Thymus (tissue), 11 donors: ENCODE data around the gene LILRA6. TPM values are rescaled to one million over a fixed set of nuclear protein-coding genes. Genes with fewer than 3 reads are reported as not detected.
"Not testable (repeated sequence)": the region's sequence is repeated elsewhere in the genome, so short reads cannot be mapped to it uniquely, and the experiment has no call there.

Experiments
- DNase-seq, 9 donors: peaks; one replicate each; pipeline ENCODE4 v3.0.0-alpha.2; 2013; ENCODE audit warnings: low spot score in 9 of 9, low read depth in 6 of 9, missing footprints in 1 of 9
- H3K27ac ChIP-seq, 2 donors: one replicate each; pipeline ENCODE4 v1.5.1; 2013; ENCODE audit warnings: control low read depth in 1 of 2, low read depth in 1 of 2, low read length in 1 of 2, mild to moderate bottlenecking in 1 of 2, moderate library complexity in 1 of 2
- H3K27me3 ChIP-seq, 2 donors: one replicate each; pipeline ENCODE4 v1.5.1; 2013; ENCODE audit warnings: low read length in 1 of 2; ENCODE audit not compliant: control insufficient read depth in 2 of 2, insufficient read depth in 1 of 2
- H3K36me3 ChIP-seq, 2 donors: one replicate each; pipeline ENCODE4 v1.5.1; 2013; ENCODE audit warnings: low read length in 1 of 2, mild to moderate bottlenecking in 1 of 2, moderate library complexity in 1 of 2; ENCODE audit not compliant: control insufficient read depth in 2 of 2, insufficient read depth in 2 of 2
- H3K4me1 ChIP-seq, 2 donors: one replicate each; pipeline ENCODE4 v1.5.1; 2013; ENCODE audit warnings: low read length in 2 of 2; ENCODE audit not compliant: control insufficient read depth in 2 of 2, insufficient read depth in 2 of 2
- H3K4me3 ChIP-seq, 2 donors: one replicate each; pipeline ENCODE4 v1.5.1; 2013; ENCODE audit warnings: low read length in 2 of 2, control low read depth in 1 of 2, mild to moderate bottlenecking in 1 of 2
- H3K9me3 ChIP-seq, 2 donors: one replicate each; pipeline ENCODE4 v1.5.1; 2013; ENCODE audit warnings: low read length in 1 of 2, mild to moderate bottlenecking in 1 of 2; ENCODE audit not compliant: control insufficient read depth in 2 of 2, insufficient read depth in 1 of 2
- WGBS: extraction: QIAGEN DNeasy Blood & Tissue Kit; methylation state at CpG from one replicate; pipeline ENCODE4 v1.1.7; 2013; 5-methylcytosine and 5-hydroxymethylcytosine counted together
- polyA plus RNA-seq: library from polyadenylated mRNA; stranded (reverse); fragments of 200-250 nt; gene quantifications from one replicate; pipeline ENCODE4 v1.2.3, GENCODE V29; 2013
- total RNA-seq: library from RNA; stranded (reverse); fragments of 120-200 nt; gene quantifications from one replicate; pipeline ENCODE4 v1.2.4, GENCODE V29; 2013
- donor health status: healthy.

The LILRA6 gene
- total and polyA plus RNA-seq, 2 donors, result 0.61 to 3.9 TPM

DNA sequence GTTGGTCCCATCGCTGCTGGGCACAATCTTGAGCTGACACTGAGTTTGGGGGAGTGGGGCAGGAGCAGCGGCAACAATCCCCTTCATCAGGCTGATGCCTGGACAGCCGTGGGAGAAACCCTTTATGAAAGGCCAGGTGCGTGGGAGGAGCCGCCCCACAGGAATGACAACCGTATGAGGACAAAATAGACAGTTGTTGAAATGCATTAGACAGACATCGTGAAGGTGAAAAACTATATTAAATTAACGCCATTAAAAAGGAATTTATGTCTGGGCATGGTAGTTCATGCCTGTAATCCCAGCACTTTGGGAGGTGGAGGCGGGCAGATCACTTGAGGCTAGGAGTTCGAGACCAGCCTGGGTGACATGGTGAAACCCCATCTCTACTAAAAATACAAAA lies 18.0 kb downstream of the LILRA6 start:
- DNase-seq, H3K4me3 ChIP-seq, H3K4me1 ChIP-seq, H3K27ac ChIP-seq, H3K9me3 ChIP-seq, H3K27me3 ChIP-seq, H3K36me3 ChIP-seq: not testable (repeated sequence)
- WGBS, result 91% methylated on average over 10 of the region's 10 CpGs

DNA sequence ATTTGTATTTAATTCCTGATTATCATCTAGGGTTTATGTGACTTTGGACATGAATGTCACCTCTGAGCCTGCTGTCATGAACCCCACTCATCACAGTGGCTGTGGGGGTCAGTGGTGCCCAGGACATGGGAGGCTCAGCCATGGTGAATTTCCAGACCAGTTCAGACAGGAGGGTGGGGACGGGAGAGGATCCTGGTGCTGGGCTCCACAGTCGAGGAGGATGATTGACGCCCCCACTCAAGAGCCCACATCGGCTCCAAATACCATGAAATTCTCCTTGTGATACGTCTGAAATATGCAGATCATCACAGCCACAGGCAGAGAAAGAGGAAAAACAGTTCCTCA lies 18.7 kb downstream of the LILRA6 start:
- not testable (repeated sequence) for H3K9me3 ChIP-seq, H3K27me3 ChIP-seq, H3K4me1 ChIP-seq, H3K27ac ChIP-seq, H3K36me3 ChIP-seq, H3K4me3 ChIP-seq, DNase-seq
- WGBS, result 53% methylated on average over 5 of the region's 5 CpGs

DNA sequence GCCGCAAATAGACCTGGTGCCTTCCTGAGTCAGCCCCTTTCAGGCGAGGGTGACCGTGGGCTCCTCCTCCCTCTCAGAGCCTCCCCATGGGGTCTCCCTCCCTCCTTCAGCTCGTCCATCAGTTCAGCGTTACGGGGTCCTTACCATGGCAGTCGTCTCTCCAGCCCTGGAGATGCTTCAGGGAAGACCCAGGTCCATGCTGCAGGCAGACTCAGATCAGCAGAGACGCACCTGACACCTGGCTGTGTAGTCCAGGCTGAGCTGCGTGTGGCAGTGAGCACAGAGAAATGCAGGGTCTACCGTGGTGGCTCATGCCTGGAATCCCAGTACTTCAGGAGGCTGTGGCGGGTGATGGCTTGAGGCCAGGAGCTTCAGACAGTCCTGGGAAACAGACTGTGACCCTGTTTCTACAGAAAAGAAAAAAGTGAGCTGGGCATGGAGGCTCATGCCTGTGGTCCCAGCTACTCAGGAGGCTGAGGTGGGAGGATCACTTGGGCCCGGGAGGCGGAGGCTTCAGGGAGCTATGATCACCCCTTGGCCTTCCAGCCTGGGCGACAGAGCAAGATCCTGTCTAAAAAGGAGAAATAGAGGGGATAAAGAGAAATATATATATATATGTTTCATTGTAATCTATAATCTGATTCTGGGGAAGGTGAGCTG lies 19.2 kb downstream of the LILRA6 start:
- not testable (repeated sequence) for H3K4me3 ChIP-seq, H3K27ac ChIP-seq, H3K27me3 ChIP-seq, DNase-seq, H3K9me3 ChIP-seq, H3K4me1 ChIP-seq, H3K36me3 ChIP-seq
- WGBS, result 75% methylated on average over 14 of the region's 14 CpGs

DNA sequence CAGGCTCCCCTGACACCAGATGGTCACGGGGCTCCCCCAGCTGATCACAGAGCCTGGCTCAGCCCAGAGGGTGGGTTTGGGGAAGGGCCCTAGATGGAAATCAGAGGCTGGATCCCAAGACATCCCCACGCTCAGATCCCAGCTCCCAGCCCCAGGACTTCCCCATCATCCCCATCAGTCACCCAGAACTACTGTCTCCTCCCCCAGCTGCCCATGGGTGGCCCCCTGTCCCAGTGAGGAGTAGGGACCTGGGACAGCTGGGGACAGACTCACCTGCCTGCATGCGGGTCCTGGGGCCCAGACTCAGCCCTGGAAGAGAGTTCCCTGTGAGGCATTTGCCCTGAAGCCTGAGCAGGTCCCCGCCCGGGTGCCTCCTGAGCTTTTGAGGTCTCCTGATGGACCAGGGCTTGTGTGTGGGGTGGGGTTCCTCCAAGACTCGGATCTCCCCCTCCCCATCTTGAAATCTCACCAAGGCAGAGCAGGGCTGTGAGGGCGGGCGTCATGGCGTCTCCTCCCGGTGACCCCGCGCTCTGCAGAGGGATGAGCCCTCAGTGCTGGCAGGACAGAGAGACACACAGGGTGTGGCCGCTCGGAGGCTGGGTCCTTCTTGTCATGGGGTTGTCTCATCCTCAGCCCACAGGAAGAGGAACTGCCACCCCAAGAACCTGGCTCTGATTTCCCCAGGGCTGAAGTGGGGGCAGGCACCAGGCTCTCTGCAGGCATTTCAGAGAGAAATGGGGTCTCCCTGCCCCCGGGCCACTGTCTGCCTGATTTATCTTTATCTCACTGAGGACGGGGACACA lies 19.9 kb downstream of the LILRA6 start, which contains the start of gene LILRB3:
LILRB3 (minus strand) TSS at position 534 of the 803 bp plus-strand sequence; CDS start at position 503, 31 bp downstream.
- DNase-seq, H3K27ac ChIP-seq, H3K27me3 ChIP-seq, H3K9me3 ChIP-seq, H3K4me3 ChIP-seq, H3K36me3 ChIP-seq, H3K4me1 ChIP-seq: not testable (repeated sequence)
- WGBS, result 74% methylated on average over 16 of the region's 16 CpGs

DNA sequence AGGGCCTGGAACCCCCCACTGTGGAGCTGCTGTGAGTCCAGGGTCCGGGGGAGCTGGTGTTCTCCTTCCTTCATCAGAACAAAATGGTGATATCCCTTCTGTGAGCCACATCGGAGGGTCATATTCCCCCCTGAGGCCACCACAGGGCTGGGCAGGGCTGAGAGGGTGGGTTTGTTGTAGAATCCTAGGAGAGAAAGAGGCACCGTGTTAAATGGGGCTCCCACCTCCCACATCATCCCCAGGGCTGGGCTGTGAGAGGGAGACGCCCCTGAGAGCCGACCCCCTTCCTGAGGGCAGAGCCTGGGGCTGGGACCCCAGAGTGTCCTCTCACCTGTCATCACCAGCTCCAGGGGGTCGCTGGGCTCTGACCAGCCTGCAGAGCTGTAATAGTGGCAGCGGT lies 20.6 kb downstream of the LILRA6 start:
- WGBS, result 94% methylated on average over 6 of the region's 7 CpGs
- not testable (repeated sequence) for H3K4me3 ChIP-seq, H3K27ac ChIP-seq, H3K9me3 ChIP-seq, H3K36me3 ChIP-seq, H3K27me3 ChIP-seq, DNase-seq, H3K4me1 ChIP-seq

DNA sequence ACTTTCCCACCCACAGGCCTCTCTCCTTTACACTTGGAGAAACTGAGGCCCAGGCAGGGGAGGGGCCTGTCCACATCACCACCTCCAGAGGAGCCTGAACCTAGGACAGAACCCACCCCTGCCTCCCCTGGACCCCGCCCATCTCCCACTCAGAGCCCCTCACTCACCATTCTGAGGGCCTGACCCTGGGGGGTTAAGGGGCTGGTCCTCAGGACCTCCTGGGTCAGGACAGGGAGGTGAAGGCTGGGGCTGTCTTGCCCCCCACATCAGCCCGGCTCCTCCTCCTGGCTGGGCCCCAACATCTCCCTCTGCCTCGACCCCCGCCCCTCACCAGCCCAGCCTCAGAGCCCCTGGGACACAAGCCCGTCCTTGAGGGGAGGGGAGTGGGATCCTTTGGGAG lies 22.9 kb downstream of the LILRA6 start:
- H3K4me1 ChIP-seq, DNase-seq, H3K36me3 ChIP-seq, H3K9me3 ChIP-seq, H3K4me3 ChIP-seq, H3K27ac ChIP-seq, H3K27me3 ChIP-seq: not testable (repeated sequence)
- 98% methylated on average over 3 of the region's 5 CpGs for WGBS

DNA sequence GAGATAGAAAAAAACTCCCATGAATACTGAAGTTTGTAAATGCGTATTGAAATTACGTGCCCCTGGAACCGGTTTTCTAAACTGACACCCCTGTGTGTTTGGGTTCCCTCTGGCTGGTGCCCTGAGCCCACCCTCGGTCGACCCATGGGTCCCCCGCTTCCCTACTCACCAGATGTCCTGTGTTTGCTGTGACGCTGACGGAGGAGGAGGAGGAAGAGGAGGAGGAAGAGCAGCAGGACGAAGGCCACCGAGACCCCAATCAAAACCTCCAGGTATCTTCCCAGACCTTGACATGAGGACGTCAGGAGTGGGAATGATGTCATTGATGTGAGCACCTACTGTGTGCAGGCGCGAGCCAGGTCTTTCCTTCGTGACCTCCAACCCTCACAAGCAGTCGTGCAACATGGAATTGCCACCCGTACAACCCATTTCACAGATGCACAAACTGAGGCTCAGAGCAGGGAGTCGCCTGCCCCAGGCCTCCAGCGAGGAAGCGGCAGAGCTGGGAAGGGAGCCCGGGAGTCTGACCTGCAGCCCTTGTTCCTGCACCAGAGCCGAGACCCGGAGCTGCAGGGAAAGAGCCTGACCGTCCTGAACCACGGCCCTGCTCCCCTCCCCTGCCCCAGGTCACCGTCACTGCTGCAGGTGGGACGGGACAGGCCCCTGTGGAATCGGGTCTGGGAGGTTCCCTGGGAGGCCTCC lies 23.5 kb downstream of the LILRA6 start:
- Histone ChIP-seq H3K4me3 (no peak overlapping the region), H3K4me1 (no peaks in the 10 kb centered on the region), H3K27ac (no peak overlapping the region), H3K27me3 (no peaks in the 10 kb centered on the region), H3K36me3 (no peaks in the 10 kb centered on the region), H3K9me3 (no peaks in the 10 kb centered on the region)
- no peak for DNase-seq
- WGBS, result 98% methylated on average over 27 of the region's 27 CpGs

DNA sequence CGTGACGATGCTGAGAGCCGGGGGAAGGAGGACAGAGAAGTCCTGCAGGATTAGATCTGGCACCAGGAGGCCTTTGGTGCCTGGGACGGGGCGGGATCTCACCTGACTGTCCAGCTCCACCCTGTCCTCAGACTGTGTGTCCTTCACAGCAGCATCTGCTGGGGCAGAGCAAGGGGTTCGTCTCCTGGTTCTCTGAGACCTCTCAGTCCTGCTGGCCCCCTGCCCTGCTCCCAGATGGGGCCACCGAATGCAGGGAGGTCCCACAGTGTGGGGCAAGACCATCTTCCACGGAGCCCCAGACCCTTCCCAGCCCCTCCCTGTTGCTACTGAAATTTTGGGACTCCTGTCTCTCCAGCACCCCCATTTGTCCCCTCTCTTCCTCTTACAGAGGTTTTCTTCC lies 24.3 kb downstream of the LILRA6 start:
- H3K27ac ChIP-seq, result no peak overlapping the region
- H3K9me3 ChIP-seq, result no peaks in the 10 kb centered on the region
- 94% methylated on average over 8 of the region's 8 CpGs for WGBS

DNA sequence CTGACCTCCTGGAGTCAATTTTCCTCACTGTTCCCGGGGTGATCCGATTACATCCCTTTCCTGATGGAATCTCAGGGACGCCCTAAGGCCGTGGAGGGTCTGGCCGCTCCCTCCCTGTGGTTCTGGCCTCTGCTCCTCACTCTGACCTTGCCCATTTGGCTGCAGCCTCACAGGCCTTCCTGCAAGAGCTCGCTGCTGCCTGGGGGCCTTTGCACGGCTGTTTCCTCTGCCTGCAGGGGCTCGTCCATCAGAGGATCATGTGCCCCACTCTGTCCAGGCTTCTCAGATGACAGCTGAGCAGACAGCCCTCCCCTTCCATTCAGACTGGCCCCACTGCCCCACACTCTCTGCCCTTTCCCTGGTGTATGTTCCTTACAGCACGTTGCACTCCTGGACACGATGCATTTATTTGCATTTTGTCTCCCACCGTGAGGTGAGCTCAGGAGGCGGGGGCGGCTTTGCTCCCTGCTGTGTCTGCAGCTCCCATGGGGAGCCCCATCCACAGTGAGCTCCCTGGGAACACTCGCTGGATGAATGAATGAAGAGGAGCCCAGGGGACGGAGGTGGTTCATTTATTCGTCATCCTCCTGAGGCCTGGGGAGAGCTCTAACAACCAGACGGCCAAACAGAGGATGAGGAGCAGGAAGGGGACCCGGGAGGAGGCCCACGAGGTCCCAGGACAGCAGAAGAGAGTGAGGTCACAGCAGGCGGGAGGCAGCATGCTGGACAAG lies 24.9 kb downstream of the LILRA6 start:
- H3K27me3 ChIP-seq, DNase-seq, H3K36me3 ChIP-seq, H3K4me1 ChIP-seq, H3K27ac ChIP-seq, H3K9me3 ChIP-seq, H3K4me3 ChIP-seq: not testable (repeated sequence)
- WGBS, result 77% methylated on average over 16 of the region's 20 CpGs

More for the DNA sequence above, 24.3 kb downstream of the LILRA6 start:
- no peak for DNase-seq
- Histone ChIP-seq H3K4me3 (no peak overlapping the region), H3K36me3 (no peaks in the 10 kb centered on the region), H3K27me3 (no peaks in the 10 kb centered on the region), H3K4me1 (no peaks in the 10 kb centered on the region)
